G401.6 (cell line): Measurements from ENCODE around the gene ARCN1.
A peak's percentile ranks its signal among the peaks of the same experiment; 100 is the strongest.

Source experiments
- FAIRE-seq: peaks from 2 replicates; lab custom pipeline; 2012; peaks lifted over from hg19 to GRCh38; lab: Jason Lieb, UNC

ARCN1 gene

DNA sequence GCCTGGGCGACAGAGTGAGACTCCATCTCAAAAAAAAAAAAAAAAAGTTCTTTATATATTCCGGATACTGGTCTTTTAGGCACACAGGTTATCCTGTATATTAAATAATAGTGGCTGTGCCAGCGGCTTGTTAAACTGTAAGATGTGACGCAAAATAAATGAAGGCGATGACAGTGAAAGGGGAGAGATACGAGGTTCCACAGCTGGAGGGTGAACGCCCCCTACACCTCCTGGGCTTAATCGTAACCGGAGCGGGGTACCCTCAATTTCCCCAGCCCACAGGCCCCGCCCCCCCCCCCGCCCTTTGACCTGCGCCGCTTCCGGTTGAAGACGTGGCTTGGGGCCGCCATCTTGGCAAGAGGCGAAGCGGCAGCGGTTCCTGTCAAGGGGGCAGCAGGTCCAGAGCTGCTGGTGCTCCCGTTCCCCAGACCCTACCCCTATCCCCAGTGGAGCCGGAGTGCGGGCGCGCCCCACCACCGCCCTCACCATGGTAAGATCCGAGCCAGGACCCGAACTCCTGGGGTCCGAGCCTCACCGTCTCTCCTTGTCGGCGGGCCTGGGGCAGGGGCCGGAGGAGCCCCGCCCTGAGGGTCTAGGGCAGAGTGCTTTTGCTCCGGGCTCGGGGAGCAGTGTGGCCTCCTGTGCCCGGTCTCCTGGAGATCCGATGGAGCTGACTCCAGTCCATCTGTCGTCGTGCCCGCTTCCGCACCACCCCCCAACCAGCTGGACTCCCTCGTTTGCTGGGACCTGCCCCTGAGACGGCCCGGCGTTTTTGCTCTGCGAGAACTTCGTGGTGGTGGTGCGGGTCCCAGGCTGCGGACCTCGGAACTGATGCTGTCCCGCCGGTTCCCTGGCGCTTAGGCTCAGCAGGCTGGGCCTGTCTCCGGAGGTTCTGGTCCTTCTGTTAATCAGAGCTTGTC lies at the start of gene ARCN1:
Gene ARCN1, plus strand, starts transcription at position 349 of the 920 bp plus-strand sequence. Its CDS starts 139 bp downstream, at position 488.
- FAIRE-seq = no peak

GRCh38 chr11:118522571-118523072 lies 49.6 kb upstream of the ARCN1 start:
- FAIRE-seq = no peak

- no peak for FAIRE-seq
These were observed 47.9 kb upstream of the ARCN1 start for GRCh38 chr11:118524356-118524755.

DNA sequence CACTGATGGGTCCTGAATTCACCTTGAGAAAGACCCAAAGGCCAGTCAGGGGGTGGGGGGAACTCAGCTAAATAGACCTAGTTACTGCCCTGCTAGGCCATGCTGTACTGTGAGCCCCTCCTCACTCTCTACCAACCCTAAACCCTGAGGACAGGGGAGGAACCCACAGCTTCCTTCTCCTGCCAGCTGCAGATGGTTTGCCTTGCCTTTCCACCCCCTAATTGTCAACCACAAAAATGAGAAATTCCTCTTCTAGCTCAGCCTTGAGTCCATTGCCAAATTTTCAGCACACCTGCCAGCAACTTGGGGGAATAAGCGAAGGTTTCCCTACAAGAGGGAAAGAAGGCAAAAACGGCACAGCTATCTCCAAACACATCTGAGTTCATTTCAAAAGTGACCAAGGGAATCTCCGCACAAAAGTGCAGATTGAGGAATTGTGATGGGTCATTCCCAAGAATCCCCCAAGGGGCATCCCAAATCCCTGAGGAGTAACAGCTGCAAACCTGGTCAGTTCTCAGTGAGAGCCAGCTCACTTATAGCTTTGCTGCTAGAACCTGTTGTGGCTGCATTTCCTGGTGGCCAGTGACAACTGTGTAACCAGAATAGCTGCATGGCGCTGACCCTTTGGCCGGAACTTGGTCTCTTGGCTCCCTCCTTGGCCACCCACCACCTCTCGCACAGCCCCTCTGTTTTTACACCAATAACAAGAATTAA lies 47.3 kb upstream of the ARCN1 start:
- FAIRE-seq = no peak

GRCh38 chr11:118526688-118527087 lies 45.5 kb upstream of the ARCN1 start:
- FAIRE-seq = peak; percentile 45

DNA sequence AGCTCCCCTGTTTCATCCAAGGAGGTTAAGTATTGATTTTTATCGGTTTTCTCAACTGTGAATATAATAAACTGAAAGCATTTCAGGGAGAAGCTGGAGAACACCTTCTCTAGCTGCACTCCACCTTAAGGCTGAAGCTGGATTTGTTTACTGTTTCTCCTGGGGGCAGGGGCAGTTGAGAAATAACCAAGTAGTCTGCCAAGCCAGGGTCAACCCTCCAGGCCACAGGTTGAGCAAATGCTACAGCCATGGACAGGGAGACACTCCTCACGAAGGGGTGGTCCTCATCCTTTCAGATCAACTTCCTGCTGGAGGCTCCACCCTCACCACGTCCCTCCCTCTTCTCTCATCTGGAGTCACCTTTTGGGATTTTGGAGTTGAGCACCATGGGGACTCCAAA lies 45.1 kb upstream of the ARCN1 start, which contains the start of gene TTC36:
Gene TTC36, plus strand, starts transcription at position 366 of the 400 bp plus-strand sequence. Its CDS starts 21 bp downstream, at position 387.
- FAIRE-seq = no peak

DNA sequence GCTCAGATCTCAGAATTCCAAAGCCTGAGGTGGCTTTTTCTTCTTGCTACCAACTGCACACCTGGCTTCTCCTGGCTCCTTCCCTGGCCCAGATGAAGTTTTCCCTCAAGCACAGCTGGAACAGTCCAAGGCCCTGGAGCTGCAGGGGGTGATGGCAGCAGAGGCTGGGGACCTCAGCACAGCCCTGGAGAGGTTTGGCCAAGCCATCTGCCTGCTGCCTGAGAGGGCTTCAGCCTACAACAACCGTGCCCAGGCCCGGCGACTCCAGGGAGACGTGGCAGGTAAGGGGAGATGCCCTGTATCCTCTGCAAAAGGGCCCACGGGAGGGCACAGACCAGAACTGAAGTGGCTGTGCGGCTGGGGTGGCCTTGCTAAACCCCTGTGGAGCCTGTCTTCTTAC lies 43.7 kb upstream of the ARCN1 start:
- no peak for FAIRE-seq

GRCh38 chr11:118529584-118530175 lies 42.5 kb upstream of the ARCN1 start:
- FAIRE-seq = no peak

- FAIRE-seq = no peak
These were observed 42.0 kb upstream of the ARCN1 start for GRCh38 chr11:118530180-118530682.

- FAIRE-seq = no peak
These were observed 41.3 kb upstream of the ARCN1 start, which contains the start of gene TMEM25 for GRCh38 chr11:118530683-118531596. Gene TMEM25, plus strand, starts transcription at chr11:118531192. Its CDS starts 610 bp downstream, at chr11:118531802.

GRCh38 chr11:118531597-118532084 lies 40.6 kb upstream of the ARCN1 start:
- no peak for FAIRE-seq

DNA sequence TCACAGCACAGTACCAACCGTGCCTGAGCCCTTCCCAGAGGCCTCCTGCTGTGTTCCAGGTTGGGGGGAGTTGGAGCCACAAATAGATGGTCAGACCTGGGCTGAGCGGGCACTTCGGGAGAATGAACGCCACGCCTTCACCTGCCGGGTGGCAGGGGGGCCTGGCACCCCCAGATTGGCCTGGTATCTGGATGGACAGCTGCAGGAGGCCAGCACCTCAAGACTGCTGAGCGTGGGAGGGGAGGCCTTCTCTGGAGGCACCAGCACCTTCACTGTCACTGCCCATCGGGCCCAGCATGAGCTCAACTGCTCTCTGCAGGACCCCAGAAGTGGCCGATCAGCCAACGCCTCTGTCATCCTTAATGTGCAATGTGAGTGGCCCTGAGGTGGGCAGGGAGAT lies 40.1 kb upstream of the ARCN1 start:
- FAIRE-seq = no peak

- no peak for FAIRE-seq
These were observed 39.1 kb upstream of the ARCN1 start for GRCh38 chr11:118532852-118533768.

GRCh38 chr11:118533769-118534729 lies 38.2 kb upstream of the ARCN1 start:
- FAIRE-seq = no peak

DNA sequence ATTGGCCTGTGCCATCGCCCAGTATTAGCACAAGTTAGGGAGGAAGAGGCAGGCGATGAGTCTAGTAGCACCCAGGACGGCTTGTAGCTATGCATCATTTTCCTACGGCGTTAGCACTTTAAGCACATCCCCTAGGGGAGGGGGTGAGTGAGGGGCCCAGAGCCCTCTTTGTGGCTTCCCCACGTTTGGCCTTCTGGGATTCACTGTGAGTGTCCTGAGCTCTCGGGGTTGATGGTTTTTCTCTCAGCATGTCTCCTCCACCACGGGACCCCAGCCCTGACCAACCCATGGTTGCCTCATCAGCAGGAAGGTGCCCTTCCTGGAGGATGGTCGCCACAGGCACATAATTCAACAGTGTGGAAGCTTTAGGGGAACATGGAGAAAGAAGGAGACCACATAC lies 36.9 kb upstream of the ARCN1 start:
- no peak for FAIRE-seq

GRCh38 chr11:118536726-118537125 lies 35.5 kb upstream of the ARCN1 start:
- no peak for FAIRE-seq

GRCh38 chr11:118537409-118537980 lies 34.7 kb upstream of the ARCN1 start:
- no peak for FAIRE-seq

GRCh38 chr11:118544010-118544646 lies 28.1 kb upstream of the ARCN1 start:
- no peak for FAIRE-seq
